ENCODE data around the gene ISG20.

ISG20 gene

DNA sequence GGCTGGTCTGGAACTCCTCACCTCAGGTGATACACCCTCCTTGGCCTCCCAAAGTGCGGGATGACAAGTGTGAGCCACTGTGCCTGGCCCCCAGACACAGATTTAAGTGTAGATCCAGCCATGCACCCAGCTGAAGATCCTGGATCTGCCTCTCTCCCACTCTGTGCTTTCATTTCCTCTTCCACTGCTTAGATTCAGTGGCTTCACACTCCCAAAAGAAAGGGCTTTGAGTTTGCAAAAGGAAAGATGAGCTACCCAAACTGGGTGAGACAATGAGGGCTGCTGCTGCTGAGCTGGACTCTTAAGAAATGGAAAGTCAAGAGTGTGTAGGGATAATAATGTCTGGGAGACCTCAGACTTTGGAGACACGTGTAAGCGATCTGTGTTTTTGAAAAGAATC lies 45.5 kb downstream of the ISG20 start:
- no peak for DNase-seq (ENCODE audit: low read depth in 1 of 2, low spot score in 1 of 2)

GRCh38 chr15:88686166-88686565 lies 47.4 kb downstream of the ISG20 start:
- DNase-seq (ENCODE audit: low read depth in 1 of 2, low spot score in 1 of 2): no peak

GRCh38 chr15:88688394-88688933 lies 49.6 kb downstream of the ISG20 start:
- no peak for DNase-seq (ENCODE audit: low read depth in 1 of 2, low spot score in 1 of 2)

DNA sequence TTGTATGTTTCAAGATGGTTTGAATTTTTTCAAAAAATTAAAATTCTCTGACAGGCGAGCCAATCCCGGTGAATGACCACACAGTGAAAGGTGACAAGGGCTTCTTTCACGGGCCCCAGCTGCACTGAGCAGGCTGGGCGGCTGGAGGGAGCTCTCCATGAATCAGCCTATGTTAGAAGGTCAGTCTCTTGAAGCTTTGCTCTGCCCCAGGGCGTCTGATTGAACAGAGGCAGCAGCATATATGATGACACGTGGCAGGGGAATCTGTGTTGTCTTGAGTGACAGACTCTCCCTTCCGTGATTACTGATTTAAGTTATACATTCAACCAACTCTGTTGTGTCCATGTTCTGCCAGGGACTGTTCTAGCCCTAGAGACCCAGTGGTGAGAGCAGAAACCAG lies 51.5 kb downstream of the ISG20 start:
- DNase-seq (ENCODE audit: low read depth in 1 of 2, low spot score in 1 of 2): no peak

DNA sequence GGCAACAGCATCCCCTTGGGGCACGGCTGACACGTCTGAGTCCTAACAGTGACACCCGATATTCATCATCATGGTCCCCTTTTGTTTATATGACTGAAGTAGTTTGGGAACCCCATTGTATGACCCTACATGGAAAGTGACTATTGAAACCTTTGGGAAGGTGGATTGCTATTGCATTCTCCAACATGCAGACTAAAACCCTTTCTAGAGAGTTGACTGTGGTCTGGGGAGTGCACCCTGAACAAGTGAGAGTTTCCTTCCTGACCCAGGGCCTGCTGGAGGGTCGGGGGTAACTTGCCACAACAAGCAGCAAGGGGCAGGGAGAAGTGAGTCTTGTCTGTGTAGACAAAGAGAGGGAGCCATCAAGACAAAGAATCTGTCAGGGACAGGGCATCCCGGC lies 54.4 kb downstream of the ISG20 start:
- DNase-seq (ENCODE audit: low read depth in 1 of 2, low spot score in 1 of 2): no peak

DNA sequence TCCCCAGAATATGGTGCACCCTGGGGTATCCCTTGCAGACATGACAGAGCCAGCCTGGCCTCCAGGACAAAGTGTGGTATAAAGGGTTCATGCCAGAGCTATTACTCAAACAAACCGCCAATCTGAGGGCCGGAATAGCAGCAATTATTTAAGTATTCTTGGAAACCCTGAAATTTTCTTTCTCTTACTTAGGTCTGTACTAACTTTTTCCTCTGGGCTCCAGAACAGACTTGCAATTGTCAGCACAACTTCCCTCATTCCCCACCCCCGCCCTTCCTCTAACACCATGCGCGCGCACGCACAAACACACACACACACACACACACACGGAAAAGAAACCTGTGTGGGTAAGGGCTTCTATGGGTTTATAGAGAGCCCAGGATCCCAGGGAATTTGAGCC lies 56.3 kb downstream of the ISG20 start:
- DNase-seq (ENCODE audit: low read depth in 1 of 2, low spot score in 1 of 2): no peak

GRCh38 chr15:88695691-88696251 lies 57.0 kb downstream of the ISG20 start:
- no peak for DNase-seq (ENCODE audit: low read depth in 1 of 2, low spot score in 1 of 2)

DNA sequence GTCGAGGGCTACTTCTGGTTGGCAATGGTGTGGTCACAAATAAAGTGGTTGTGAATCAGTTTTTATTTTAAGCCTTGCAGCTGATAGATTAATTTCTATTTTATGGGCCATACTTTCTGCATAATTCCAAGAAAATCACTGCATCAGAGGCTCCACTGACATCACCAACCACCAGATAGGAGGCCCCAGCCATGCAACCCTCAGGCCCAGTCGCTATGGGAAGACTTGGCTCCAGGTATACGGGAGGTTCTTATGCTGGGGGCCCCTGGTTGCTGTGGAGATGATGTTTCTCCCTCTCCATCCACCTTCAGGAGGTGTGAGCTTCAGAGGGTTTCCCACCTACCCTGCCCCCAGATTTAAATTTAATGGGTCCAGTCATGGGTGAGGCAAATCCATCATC lies 57.4 kb downstream of the ISG20 start:
- no peak for DNase-seq (ENCODE audit: low read depth in 1 of 2, low spot score in 1 of 2)

GRCh38 chr15:88697276-88697675 lies 58.5 kb downstream of the ISG20 start:
- no peak for DNase-seq (ENCODE audit: low read depth in 1 of 2, low spot score in 1 of 2)

- DNase-seq (ENCODE audit: low read depth in 1 of 2, low spot score in 1 of 2): no peak
Observed at GRCh38 chr15:88699861-88700260, 61.0 kb downstream of the ISG20 start.

DNA sequence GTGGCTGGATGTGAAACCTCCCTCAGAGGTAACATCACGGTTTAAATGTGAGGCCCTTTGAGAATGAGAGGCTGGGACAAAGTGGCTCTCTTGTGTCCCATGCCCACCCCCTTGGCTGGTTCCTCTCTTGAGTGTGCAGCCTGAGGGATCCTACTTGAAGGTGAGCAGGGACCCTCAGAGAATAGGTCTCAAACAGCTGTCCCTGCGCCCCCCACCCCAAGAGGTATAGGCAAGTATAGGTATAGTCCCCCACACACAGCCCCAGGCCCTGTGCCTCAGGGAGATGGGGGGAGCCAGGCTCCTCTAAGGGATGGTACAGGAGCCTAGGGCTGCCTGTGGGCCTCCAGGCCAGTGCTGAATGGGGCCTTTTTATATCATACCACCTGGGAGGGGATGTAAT lies 61.9 kb downstream of the ISG20 start:
- no peak for DNase-seq (ENCODE audit: low read depth in 1 of 2, low spot score in 1 of 2)

DNA sequence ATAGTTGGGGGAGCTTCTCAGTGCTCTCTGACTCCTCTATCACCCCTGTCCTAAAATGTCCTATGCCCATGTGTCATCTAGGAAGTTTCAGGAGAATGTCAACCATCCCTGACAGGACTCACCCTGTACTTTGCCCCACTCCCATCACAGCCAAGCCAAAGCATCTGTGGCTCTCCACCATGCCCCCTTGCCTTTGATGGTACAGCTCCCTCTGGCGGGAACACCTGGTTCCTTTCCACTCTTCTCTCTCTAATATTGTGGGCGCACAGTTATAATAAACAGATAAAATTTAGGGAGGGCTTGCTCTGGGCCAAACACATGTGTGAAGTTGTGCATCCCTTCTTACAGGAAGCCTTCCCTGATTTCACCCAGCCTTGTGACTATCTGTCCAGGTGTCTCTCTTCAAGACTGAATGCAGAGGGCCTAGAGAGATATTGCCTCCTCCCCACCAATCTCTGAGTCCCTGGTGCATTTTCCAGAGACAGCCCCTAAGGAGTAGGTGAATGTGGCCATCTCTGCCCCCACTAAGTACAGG lies 62.8 kb downstream of the ISG20 start:
- DNase-seq (ENCODE audit: low read depth in 1 of 2, low spot score in 1 of 2): no peak

DNA sequence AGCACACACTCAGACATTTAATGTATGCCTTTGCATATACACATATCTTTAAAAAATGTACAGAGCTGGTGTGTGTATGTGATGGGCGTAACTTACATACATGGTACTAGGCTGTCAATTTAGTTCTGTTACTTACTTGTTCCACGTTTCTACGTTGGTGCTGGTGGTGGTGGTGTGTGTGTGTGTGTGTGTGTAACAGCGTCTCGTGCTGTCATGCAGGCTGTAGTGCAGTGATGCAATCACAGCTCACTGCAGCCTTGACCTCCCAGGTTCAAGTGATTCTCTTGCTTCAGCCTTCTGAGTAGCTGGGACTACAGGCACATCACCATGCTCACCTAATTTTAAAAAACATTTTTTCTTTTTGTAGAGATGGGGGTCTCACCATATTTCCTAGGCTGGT lies 64.2 kb downstream of the ISG20 start:
- DNase-seq (ENCODE audit: low read depth in 1 of 2, low spot score in 1 of 2): no peak

DNA sequence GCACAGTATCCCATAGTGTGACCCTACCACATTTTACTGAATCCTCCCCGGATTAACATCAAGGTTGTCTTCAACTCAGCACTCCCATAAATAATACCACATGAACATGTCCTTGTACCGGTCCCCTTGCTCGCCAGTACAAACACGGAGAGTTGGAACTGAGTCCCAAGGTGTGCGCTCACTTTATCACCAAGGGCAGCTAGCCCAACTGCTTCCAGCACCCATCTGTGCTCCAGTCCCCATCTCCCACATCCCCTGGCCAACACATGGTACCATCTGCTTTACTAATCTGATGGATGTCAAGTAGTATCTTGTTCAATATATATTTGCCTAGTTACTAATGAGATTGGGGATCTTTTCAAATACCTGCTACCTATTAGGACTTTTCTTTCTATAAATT lies 64.7 kb downstream of the ISG20 start:
- no peak for DNase-seq (ENCODE audit: low read depth in 1 of 2, low spot score in 1 of 2)

DNA sequence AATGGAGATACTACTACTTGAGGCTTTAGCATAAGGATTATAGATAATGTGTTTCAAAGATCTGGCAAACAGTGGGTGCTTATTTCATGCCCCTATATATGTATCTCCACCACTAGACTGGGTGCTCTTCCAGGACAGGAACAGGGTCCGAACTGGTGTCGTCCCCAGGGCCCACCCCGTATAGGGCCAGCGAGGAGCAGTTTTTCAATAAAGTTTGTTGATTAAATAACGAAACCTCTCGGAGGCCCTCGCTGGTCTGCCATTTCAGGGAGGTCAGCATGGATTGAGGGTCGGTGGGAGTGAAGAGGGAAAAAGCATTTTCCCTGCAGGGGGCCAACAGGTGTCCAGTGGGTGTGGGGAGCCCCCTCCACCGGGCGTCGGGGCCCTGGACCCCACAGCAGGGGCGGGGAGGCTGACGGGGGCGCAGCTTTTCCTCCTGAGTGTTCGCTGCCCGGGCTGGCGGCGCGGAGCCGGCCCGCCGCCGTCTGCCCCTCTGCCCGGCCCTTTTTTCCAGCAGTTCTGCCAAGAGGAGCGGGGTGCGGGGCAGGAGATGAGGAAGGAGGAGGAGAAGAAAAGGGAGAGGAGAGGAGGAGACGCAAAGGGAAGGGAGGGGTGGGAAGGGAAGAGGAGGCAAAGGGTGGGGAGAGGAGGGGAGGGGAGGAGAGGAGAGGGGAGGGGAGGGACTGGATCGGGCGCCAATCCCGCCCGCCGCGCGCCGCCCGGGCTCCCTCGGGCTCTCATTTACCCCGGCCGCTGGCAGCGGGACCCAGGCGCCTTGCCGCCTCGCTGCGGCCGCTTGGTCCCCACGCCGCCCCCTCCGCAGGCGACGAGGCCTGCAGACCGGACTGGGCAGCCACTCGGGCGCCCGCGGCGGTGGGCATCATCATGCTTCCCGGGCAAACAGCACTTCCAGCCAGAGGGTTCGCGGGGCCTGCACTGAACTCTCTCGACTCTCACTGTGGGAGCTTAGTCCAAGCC lies 66.3 kb downstream of the ISG20 start:
- no peak for DNase-seq (ENCODE audit: low read depth in 1 of 2, low spot score in 1 of 2)

DNA sequence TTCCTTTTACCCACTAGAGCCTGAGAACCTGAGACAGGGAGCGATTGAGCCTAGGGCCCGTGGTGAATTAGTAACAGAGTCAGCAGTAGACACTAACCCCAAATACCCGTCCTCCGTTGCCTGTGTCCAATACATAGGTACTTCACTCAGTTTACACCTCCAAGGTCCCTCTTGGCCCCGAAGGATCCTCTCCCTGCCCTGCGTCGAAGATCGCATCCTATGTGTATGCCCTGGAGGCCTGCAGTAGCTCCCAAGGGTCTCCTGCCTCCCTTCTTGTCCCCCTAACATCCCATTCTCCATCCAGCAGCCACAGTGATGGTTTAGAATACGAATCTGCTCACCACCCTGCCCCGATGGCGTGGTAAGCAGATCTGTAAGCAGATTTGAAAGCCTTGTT lies 67.0 kb downstream of the ISG20 start:
- no peak for DNase-seq (ENCODE audit: low read depth in 1 of 2, low spot score in 1 of 2)
